Astrocyte (in vitro differentiated cells and primary cell): ENCODE results near the gene NOSTRIN.

Experiments
- CTCF ChIP-seq: IDR thresholded peaks from 2 replicates; pipeline ENCODE4 v1.5.1; 2011; ENCODE audit warnings: low read depth, mild to moderate bottlenecking, inconsistent platforms, low read length, moderate library complexity; ENCODE audit not compliant: insufficient read depth
- EZH2 ChIP-seq: IDR thresholded peaks from 2 replicates; pipeline ENCODE4 v1.6.1; 2012; ENCODE audit warnings: mild to moderate bottlenecking, low read length, inconsistent platforms; ENCODE audit not compliant: insufficient read depth

GRCh38 chr2:168895771-168896170 is 93.3 kb downstream of the NOSTRIN start:
- no peak for TF ChIP-seq CTCF
- TF ChIP-seq EZH2 = no peak
